GM21717 (cell line): ENCODE measurements around the gene USP37.

ENCODE experiments used
- ATAC-seq: cut with Tn5 transposase; IDR thresholded peaks from one replicate; pipeline ENCODE4 v1.9.1; 2021; ENCODE audit warnings: mild to moderate bottlenecking, moderate library complexity; ENCODE audit not compliant: unreplicated experiment

Gene USP37

DNA sequence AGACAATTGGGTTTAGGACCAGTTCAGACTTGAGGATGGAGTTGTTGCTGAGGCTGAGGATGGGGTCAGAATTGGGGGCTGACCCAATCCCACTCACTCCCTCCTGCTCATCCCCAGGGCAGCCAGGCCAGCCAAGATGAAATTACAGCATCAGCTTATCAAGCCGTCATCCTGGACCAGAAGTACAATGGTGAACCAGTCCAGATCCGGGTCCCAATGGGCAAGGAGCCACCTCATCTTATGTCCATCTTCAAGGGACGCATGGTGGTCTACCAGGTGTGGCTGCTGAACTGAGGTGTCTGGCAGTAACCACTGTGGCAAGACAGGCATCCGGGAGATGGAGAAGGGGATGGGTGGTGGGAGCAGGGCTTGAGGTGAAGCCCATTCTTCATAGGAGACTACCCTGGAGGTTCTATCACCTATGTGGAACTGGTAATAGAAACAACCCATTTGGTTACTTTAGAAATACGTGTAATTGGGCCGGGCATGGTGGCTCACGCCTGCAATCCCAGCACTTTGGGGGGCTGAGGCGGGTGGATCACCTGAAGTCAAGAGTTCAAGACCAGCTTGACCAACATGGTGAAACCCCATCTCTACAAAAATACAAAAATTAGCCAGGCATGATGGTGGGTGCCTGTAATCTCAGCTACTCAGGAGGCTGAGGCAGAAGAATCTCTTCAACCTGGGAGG is 135.3 kb downstream of the USP37 start:
- no peak for ATAC-seq

DNA sequence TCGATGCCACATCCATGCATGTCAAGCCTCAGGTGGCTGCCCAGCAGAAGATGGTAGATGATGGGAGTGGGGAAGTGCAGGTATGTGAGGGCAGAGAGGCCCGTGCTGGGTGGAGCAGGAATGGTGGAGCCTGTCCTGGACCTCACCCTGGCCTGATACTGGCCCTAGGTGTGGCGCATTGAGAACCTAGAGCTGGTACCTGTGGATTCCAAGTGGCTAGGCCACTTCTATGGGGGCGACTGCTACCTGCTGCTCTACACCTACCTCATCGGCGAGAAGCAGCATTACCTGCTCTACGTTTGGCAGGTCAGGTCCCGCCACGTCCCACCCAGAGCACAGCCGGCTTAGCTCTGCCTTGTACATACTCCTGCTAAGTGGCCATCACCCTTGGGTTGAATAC is 136.3 kb downstream of the USP37 start:
- no peak for ATAC-seq

DNA sequence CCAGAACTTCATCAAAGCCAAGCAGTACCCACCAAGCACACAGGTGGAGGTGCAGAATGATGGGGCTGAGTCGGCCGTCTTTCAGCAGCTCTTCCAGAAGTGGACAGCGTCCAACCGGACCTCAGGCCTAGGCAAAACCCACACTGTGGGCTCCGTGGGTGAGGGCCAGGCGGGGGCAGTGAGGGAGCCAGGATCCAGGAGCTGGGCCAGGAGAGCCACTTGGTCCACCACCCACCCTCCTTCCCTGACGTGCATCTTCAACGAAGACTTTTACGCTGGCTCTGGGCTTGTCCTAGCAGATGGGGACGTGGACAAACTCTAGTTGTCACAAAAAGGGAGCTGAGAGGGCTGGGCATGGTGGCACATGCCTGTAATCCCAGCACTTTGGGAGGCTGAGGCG is 137.4 kb downstream of the USP37 start:
- no peak for ATAC-seq

DNA sequence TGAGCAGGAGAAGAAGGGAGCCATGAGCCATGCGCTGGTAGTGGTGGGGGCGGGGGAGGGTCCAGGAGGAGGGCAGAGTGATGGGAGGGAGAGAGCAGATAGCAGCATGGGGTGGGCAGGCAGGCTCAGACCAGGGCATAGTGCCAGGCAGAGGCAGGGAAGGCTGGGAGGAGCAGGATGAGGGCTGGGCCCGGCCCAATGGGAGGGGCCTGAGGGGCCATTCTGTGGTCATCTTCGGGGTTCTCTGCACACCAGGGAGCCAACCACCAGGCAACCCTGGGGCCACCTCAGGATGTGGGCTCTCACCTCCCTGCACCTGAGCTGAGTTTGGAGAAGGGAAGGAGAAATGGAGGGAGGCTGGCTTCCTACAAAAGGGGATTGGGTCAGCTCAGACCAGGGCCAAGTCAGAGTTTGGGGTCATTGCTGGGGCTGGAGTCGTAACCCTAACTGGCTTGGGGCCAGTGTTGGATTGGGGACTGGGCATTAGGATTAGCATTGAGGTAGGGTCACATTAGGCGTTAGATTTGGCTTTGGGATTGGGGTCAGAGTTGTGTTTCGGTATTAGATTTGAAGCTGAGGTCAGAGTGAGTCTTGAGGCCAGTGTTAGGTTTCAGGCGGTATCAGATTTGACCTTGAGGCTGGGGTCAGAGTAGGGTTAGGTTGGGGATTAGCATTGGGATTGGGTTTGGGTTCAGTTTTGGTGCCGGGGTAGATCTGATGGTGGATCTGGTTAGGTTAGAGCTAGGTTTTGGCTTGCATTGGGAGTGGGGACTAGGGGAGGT is 138.0 kb downstream of the USP37 start:
- ATAC-seq, result no peak

DNA sequence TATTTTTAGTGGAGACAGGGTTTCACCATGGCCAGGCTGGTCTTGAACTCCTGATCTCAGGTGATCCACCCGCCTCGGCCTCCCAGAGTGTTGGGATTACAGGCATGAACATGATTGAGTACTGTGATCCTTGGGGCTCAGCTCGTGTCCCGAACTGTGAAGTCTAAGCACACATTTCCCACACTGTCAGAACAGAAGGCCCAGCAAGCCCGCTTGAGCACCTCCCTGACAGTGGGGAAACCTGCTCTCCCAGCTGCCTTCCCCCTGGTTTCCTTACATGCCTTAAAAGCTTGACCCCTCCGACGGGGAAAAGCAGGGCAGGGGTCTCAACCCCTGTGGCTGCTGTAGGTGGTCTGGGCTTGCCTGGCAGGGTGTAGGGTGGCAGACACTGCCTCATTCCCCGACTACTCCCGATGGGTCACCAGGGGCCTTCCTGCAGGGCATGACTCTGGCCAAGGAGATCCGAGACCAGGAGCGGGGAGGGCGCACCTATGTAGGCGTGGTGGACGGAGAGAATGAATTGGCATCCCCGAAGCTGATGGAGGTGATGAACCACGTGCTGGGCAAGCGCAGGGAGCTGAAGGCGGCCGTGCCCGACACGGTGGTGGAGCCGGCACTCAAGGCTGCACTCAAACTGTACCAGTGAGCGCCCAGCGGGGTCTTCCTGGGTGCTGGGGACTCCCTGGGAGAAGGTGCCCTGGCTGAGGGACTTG is 139.1 kb downstream of the USP37 start:
- ATAC-seq, result no peak

DNA sequence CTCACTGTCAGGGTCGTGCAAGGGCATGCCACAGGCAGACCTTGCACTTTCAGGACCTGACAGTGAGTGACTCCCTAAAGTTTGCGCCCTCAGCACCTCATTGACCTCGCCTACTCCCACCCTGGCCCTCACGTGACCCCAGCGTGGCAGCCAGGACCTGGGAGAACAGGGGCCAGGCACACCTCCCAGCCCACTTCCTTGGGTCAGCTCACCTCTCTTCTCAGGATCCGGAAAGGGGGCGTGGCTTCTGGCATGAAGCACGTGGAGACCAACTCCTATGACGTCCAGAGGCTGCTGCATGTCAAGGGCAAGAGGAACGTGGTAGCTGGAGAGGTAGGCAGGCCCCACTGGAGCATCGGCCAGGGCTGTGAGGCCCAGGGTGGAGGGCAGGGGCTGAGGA is 140.4 kb downstream of the USP37 start:
- no peak for ATAC-seq

DNA sequence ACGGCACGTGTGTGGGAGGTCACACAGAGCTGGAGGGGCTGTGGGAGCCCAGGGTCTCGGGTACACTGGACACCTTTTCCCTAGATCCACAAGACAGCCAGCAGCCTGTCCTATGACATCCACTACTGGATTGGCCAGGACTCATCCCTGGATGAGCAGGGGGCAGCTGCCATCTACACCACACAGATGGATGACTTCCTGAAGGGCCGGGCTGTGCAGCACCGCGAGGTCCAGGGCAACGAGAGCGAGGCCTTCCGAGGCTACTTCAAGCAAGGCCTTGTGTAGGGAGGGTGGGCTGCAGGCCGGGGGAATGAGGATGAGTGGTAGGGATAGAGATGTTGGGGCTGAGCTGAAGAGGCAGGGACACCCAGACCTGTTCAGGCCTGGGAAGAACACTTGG is 142.6 kb downstream of the USP37 start:
- ATAC-seq, result no peak

DNA sequence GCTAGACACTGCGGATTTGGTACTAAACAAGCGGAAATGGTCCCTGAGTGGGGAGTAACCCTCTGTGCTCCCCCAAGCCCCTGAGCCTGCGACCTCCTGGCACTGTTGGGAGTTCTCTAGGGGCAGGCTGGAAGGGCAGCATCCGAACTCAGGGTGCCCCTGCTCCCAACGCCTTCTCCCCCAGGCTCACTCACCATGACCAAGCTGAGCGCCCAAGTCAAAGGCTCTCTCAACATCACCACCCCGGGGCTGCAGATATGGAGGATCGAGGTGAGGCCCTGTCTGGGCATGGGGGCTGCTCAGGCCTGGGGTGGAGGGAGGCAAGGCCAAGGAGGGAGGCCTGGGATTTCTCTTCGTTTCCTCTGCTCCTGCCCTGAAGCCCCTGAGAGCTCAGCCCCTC is 144.6 kb downstream of the USP37 start:
- ATAC-seq, result no peak

DNA sequence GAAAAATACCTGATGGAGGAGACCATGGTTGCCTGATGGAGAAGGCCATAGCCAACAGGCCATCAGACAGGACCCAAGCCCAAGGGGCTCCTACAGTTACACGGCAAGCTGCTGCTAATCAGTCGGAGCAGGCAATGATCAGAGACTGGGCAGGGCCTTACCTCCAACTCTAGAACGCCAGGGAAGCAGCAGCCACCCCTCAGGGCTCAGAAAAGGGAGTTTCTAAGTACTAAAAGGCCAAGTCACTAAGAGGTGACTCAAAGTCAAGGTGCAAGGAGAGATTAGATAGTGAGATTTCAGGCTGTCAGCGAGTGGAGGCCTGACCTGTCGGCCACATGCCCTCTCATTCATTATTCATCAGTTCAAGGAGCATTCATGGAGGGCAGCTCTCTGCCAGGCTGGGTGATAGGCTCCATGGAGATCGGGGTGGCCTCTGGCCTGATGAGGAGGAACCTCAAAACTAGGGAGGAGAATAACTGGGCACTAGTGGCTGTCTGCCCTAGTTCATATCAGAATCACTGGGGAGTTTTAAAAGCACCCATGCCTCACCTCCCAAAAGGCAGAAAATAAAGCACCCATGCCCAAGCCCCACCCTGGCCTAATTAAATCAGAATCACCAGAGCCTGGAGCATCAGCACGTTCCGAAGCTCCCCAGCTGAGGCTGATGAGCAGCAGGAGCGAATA is 145.6 kb downstream of the USP37 start:
- ATAC-seq, result no peak

DNA sequence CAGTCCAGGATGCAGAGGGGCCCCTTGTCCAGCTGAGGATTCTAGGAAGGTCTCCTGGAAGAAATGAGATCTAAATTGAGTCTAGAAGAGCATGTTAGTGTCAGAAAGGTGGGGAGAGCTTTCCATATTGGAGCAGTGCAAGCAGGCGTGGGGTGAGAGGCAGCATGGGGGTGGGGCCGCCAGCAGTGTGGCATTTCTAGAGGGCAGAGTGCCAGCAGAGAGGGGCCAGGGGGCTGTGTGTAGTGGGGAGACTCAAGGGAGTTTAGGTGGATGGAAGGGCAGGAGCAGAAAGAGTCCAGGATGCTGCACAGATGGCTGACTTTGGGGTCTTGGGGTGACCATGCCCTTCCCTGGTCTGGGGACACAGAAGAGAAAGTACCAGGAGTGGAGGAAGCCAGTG is 147.1 kb downstream of the USP37 start:
- ATAC-seq, result no peak

DNA sequence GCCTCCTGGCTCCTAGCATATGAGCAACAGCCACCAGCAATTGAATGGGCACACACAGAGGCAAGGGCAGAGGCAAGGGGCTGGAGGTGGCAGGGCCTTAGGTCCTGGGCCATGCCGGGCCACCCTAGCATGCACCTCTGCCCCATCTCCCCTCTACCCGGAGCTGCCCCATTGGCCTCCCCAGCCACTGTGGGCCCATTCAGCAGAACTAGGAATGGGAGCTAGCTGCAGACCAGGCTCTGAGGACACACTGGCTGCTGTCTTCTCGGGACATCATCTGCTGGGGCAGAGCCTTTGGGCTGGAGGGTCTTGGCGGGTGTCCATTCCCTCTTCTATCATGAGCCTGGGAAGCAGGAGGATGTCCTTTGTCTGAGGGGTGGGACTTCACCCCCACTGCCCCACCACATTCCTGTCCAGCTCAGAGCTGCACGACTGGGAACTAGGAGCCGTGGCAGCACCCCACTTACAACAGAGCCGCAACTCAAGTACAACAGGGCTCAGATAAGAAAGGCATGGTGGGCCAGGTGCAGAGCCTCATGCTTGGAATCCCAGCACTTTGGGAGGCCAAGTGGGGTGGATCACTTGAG is 148.4 kb downstream of the USP37 start:
- no peak for ATAC-seq

DNA sequence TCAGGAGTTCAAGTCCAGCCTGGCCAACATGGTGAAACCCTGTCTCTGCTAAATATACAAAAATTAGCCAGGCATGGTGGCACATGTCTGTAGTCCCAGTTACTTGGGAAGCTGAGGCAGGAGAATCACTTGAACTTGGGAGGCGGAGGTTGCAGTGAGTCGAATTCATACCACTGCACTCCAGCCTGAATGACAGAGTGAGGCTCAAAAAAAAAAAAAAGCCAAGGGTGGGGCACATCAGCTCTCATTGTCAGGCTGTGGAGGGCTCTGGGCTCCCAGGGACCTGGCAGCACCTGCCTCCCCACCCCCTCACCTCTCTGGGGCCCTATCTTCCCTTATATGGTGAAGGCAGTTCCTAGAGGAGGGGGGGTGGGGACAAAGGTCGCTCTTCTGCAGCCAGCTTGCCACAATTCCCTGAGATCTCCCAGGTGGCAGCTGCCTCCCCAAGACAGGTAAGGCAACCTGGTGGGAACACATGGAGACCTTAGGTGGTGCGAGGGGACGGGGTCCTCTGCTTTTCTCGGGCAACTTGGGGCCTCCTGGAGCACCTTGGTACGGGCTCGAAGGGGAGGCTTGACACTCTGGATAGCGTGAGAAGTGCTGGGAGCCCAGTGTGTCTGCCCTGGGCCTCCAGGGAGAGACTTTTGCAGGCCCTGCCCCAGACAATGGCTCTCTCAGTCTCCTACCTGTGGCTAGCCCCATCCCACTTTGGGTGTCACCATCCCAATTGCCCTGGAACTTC is 149.3 kb downstream of the USP37 start, which contains the start of gene VIL1:
TSS of gene VIL1 (plus strand) at position 407 of the 742 bp plus-strand sequence. CDS start 4,656 bp downstream, outside the sequence.
- no peak for ATAC-seq

DNA sequence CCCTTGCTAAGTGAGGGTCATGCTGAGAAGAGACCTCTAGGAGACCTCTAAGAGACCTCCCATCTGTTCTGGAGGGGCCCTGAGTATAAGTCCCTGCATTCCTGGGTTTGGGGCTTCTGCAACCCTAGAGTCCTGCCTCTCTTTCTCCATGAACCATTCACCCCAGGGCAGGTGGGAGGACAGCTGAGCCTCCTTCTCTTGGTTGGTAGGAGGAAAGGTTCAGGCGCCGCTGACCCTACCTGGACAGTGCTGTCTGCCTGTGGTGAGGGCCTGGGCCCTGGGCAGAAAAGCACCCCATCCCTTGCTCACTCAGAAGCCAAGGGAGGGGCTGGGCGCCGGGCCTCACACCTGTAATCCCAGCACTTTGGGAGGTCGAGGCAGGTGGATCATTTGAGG is 149.8 kb downstream of the USP37 start:
- no peak for ATAC-seq

DNA sequence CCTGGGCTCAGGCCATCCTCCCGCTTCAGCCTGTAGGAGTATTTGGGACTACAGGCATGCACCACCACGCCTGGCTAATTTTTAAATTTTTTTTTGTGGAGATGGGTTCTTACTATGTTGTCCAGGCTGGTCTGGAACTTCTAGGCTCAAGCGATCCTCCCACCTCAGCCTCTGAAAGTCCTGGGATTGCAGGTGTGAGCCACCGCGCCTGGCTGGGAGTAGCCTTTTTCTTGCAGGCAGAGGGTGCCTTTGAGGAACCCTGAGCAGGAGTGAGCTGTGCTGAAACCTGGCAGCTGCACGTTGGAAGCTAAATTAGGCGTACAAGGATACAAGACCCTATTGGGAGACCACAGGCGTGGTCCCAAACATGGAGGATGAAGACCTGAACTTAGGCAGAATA is 160.4 kb downstream of the USP37 start:
- ATAC-seq, result no peak

DNA sequence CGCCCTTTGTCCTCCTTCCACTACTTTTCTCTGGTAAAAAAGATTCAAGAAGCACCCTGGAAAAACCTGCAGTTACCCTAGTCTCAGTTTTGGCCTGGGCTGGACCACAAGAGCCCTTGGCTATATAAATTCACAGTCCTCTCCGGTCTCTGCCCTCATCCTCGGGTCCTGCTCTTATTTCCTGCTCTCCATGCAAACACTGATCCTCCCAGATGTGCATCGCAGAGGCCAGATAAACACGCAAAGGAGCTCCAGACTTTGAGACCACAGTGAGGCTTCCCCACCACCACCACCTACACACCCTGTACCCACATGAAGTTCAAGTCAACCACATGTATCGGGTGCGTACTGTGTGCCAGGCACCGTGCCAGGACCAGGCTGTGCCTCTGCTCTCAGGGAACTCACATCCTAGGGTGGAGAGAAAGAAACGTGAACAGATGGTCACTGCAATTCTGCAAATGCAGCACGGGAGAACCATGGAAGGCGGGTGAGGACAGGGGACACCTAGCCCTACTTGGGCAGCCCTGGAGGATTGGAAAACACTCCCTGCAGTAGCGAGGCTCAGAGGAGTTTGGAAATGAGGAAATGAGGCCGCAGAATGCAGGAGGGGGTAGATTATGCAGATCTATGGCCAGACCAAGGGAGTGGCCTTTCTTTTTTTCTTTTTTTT is 161.1 kb downstream of the USP37 start:
- peak; percentile 20 for ATAC-seq

DNA sequence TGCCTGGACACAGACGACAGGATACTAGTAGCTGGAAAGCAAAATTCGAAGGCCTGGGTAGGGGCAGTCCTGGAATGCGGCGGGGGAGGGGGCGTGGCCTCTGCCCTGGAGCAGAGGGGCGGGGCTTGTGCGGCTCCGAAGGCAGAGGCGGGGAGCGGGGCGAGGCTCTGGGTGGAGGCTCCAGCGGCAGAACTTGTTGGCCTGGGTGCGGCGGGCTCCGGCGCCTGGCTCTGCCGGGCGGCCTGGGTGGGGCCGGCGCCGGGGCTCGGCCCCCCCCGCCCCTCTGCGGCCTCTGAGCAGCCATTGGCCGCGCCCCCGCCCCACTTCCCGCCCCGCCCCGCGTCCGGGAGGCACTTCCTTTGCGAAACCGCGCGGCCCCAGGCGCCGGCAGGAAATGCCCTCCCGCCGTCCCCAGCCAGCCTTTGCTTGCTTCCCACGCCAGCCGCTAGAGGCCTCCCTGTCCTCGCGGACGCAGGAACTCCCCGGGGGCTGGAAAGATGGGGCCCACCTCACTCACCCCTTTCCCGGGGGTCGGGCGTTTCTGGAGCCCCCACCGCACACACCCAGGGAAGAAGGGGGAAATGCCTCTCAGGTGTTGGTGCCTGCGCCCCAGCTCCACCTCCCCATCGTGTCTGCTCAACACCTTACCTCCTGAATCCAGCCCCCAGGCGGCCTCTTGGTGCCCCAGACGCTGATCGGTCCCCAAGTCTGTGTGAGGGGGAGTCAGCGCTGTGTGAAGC is 161.8 kb downstream of the USP37 start:
- peak; percentile 73 for ATAC-seq

DNA sequence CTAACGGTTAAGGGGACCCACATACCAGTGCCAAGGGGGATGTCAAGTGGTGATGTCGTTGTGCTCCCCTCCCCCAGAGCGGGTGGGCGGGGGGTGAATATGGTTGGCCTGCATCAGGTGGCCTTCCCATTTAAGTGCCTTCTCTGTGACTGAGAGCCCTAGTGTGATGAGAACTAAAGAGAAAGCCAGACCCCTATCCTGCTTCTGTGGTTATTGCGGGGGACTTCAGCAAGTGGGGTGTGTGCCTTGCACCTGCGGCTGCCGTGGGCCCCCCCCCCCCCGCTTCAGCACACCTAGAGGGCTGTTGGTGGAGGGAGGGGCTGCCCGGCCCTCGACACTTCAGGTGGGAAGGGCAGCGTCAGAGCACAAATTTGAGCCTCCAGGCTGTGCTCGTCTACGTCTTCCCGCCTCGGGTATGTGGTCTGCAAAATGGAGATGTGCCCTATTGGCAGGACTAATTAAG is 162.4 kb downstream of the USP37 start:
- no peak for ATAC-seq

DNA sequence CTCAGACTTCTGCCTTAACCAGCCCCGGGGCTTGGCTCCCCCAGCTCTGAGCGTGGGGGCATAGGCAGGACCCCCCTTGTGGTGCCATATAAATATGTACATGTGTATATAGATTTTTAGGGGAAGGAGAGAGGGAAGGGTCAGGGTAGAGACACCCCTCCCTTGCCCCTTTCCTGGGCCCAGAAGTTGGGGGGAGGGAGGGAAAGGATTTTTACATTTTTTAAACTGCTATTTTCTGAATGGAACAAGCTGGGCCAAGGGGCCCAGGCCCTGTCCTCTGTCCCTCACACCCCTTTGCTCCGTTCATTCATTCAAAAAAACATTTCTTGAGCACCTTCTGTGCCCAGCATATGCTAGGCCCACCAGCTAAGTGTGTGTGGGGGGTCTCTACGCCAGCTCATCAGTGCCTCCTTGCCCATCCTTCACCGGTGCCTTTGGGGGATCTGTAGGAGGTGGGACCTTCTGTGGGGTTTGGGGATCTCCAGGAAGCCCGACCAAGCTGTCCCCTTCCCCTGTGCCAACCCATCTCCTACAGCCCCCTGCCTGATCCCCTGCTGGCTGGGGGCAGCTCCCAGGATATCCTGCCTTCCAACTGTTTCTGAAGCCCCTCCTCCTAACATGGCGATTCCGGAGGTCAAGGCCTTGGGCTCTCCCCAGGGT is 162.9 kb downstream of the USP37 start:
- no peak for ATAC-seq
